Neural crest cell (in vitro differentiated cells): ENCODE measurements around the gene ZBP1. TPM values are rescaled to one million over a fixed set of nuclear protein-coding genes. Genes with fewer than 3 reads are reported as not detected.

Experiments
- DNase-seq: peaks from one replicate; pipeline ENCODE4 v3.0.0; 2021; ENCODE audit warnings: low read depth, mixed read lengths, low spot score
- H3K27ac Mint-ChIP-seq: one replicate; pipeline ENCODE4 v1.8.0; 2021; ENCODE audit warnings: mild to moderate bottlenecking, mixed read lengths; ENCODE audit not compliant: unreplicated experiment
- H3K27me3 Mint-ChIP-seq: 2 replicates; pipeline ENCODE4 v1.8.0; 2021; ENCODE audit warnings: low read depth, mild to moderate bottlenecking, mixed read lengths
- H3K36me3 Mint-ChIP-seq: 2 replicates; pipeline ENCODE4 v1.8.0; 2021; ENCODE audit warnings: low read depth, mild to moderate bottlenecking, mixed read lengths
- H3K4me1 Mint-ChIP-seq: 2 replicates; pipeline ENCODE4 v1.8.0; 2021; ENCODE audit warnings: mixed read lengths
- H3K4me3 Mint-ChIP-seq: one replicate; pipeline ENCODE4 v1.8.0; 2021; ENCODE audit warnings: mild to moderate bottlenecking, mixed read lengths
- H3K9me3 Mint-ChIP-seq: 2 replicates; pipeline ENCODE4 v1.8.0; 2021; ENCODE audit warnings: mixed read lengths
- CTCF ChIP-seq: fragments of 200-600 bp; sonication (generic); conservative IDR thresholded peaks from 2 replicates; pipeline ENCODE4 v1.5.0; 2021; ENCODE audit warnings: antibody characterized with exemption, mild to moderate bottlenecking
- total RNA-seq: library from RNA; stranded (reverse); gene quantifications from 2 replicates; pipeline ENCODE4 v1.2.1, GENCODE V29; 2021

ZBP1 gene
- total RNA-seq, 1 donor from 2014 or later, result not detected

- no peaks in the 10 kb centered on the region for H3K9me3 Mint-ChIP-seq
- no peak for DNase-seq
- no peak for TF ChIP-seq CTCF
- H3K36me3 Mint-ChIP-seq, result no peaks in the 10 kb centered on the region
- H3K27ac Mint-ChIP-seq, result no peak overlapping the region
- no peaks in the 10 kb centered on the region for H3K27me3 Mint-ChIP-seq
- no peak overlapping the region for H3K4me3 Mint-ChIP-seq
- peaks cover 4% of the 10 kb centered on the region for H3K4me1 Mint-ChIP-seq
Measured at GRCh38 chr20:57663241-57663640, 43.0 kb upstream of the ZBP1 start.

GRCh38 chr20:57662456-57663240 lies 42.4 kb upstream of the ZBP1 start:
- no peak for TF ChIP-seq CTCF
- H3K4me1 Mint-ChIP-seq, result peaks cover 4% of the 10 kb centered on the region
- H3K27ac Mint-ChIP-seq, result no peak overlapping the region
- no peaks in the 10 kb centered on the region for H3K27me3 Mint-ChIP-seq
- H3K36me3 Mint-ChIP-seq, result no peaks in the 10 kb centered on the region
- no peaks in the 10 kb centered on the region for H3K9me3 Mint-ChIP-seq
- DNase-seq, result no peak
- no peak overlapping the region for H3K4me3 Mint-ChIP-seq

GRCh38 chr20:57661746-57662455 lies 41.7 kb upstream of the ZBP1 start:
- no peak for DNase-seq
- no peaks in the 10 kb centered on the region for H3K27me3 Mint-ChIP-seq
- H3K4me3 Mint-ChIP-seq, result no peak overlapping the region
- TF ChIP-seq CTCF, result no peak
- no peaks in the 10 kb centered on the region for H3K9me3 Mint-ChIP-seq
- no peak overlapping the region for H3K27ac Mint-ChIP-seq
- no peaks in the 10 kb centered on the region for H3K36me3 Mint-ChIP-seq
- H3K4me1 Mint-ChIP-seq, result peaks cover 4% of the 10 kb centered on the region

GRCh38 chr20:57660922-57661745 lies 40.9 kb upstream of the ZBP1 start:
- Mint-ChIP-seq H3K27ac (no peak overlapping the region), H3K27me3 (no peaks in the 10 kb centered on the region), H3K4me3 (no peak overlapping the region), H3K4me1 (peaks cover 4% of the 10 kb centered on the region), H3K9me3 (no peaks in the 10 kb centered on the region), H3K36me3 (no peaks in the 10 kb centered on the region)
- TF ChIP-seq CTCF, result no peak
- no peak for DNase-seq

GRCh38 chr20:57660181-57660921 lies 40.1 kb upstream of the ZBP1 start:
- Mint-ChIP-seq H3K27ac (no peak overlapping the region), H3K36me3 (no peaks in the 10 kb centered on the region), H3K27me3 (no peaks in the 10 kb centered on the region), H3K4me3 (no peak overlapping the region), H3K9me3 (no peaks in the 10 kb centered on the region), H3K4me1 (peaks cover 4% of the 10 kb centered on the region)
- DNase-seq, result no peak
- no peak for TF ChIP-seq CTCF
